ENCODE data around the gene RNF220.

RNF220 gene

DNA sequence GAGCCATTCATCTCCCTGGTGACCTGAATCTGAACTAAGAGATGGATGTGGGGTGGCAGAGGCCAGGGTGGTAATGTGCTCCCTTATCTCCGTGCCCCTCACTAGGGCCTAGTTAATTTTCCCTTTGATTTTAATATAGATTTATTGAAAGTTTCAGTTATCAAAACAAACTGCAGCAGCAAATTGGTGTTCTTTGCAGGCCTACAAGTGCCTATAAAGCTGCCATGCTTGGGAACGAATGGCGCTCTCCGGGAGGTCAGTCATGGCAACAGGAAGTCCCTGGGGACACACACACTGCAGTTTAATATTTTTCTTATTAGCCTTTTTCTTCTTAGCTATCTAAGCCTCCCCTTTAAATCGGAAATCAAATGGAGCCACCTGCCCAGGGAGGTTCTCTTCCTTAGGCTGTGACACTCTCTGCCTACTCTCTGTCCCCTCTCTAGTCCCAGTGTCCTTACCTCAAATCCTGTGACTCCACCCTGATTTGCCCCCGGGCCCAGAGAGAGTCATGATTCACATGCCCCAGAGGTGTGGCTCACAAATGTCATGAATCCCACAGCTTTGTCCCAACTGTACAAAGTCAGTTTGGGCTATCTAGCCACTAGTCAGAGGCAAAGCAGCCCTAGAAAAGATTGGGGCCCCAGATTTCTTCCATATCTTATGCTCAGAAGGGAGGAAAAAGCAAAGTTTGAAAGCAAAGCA is 45.7 kb upstream of the RNF220 start:
- ATAC-seq, result no peak
- TF ChIP-seq ARNTL (CRISPR knock-in tag; IDR thresholded peaks at IDR 0.05; ENCODE audit: borderline replicate concordance, low read depth) (no peak), POU6F1 (CRISPR knock-in tag; IDR thresholded peaks at IDR 0.05; ENCODE audit: borderline replicate concordance, low read depth) (no peak), TCF4 (CRISPR knock-in tag; IDR thresholded peaks at IDR 0.05; ENCODE audit: borderline replicate concordance) (no peak), PATZ1 (CRISPR knock-in tag; IDR thresholded peaks at IDR 0.05; ENCODE audit: borderline replicate concordance) (no peak), SNAI2 (CRISPR knock-in tag; IDR thresholded peaks at IDR 0.05) (no peak), ZFP3 (CRISPR knock-in tag; IDR thresholded peaks at IDR 0.05) (no peak), TSHZ2 (CRISPR knock-in tag; IDR thresholded peaks at IDR 0.05) (no peak), ZNF8 (CRISPR knock-in tag; IDR thresholded peaks at IDR 0.05) (no peak), CSRNP3 (CRISPR knock-in tag; IDR thresholded peaks at IDR 0.05) (no peak)

DNA sequence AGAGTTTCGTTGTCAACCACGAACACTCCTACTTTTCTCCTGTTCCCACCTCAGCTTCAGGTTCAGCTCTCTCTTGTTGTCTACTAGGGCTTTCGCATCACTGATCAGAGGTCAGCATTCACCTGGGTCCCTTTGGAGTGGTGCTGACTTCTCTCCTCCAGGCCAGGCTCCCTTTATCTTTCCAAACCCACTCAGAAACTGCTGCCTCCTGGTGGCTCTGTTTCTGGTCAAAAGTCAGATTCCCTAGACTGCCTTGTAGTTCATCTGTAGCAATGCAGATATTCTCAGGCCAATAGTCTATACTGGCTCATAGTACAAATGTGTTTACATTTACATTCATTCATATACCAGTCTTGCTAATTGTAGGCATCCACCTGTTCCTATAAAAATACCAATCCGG is 43.6 kb upstream of the RNF220 start:
- ATAC-seq, result peak; percentile 61
- TF ChIP-seq ISL1 (CRISPR knock-in tag; IDR thresholded peaks at IDR 0.05), result no peak
- TF ChIP-seq PATZ1 (CRISPR knock-in tag; IDR thresholded peaks at IDR 0.05; ENCODE audit: borderline replicate concordance), result no peak
- no peak for TF ChIP-seq SNAI2 (CRISPR knock-in tag; IDR thresholded peaks at IDR 0.05)
- TF ChIP-seq ZC3H10 (CRISPR knock-in tag; IDR thresholded peaks at IDR 0.05), result no peak
- no peak for TF ChIP-seq ZFP3 (CRISPR knock-in tag; IDR thresholded peaks at IDR 0.05)
- no peak for TF ChIP-seq ZNF8 (CRISPR knock-in tag; IDR thresholded peaks at IDR 0.05)
- no peak for TF ChIP-seq OSR1 (CRISPR knock-in tag; IDR thresholded peaks at IDR 0.05)
- no peak for TF ChIP-seq RARB (CRISPR knock-in tag; IDR thresholded peaks at IDR 0.05)
- TF ChIP-seq ZNF565 (CRISPR knock-in tag; conservative IDR thresholded peaks at IDR 0.05; ENCODE audit: low read depth), result no peak
- no peak for TF ChIP-seq GLIS3 (CRISPR knock-in tag; IDR thresholded peaks at IDR 0.05)
- no peak for TF ChIP-seq ESRRG (CRISPR knock-in tag; IDR thresholded peaks at IDR 0.05)
- no peak for TF ChIP-seq ZFP30 (CRISPR knock-in tag; IDR thresholded peaks at IDR 0.05)
- TF ChIP-seq POU6F1 (CRISPR knock-in tag; IDR thresholded peaks at IDR 0.05; ENCODE audit: borderline replicate concordance, low read depth), result no peak
- no peak for TF ChIP-seq CSRNP3 (CRISPR knock-in tag; IDR thresholded peaks at IDR 0.05)
- no peak for TF ChIP-seq ZNF70 (CRISPR knock-in tag; IDR thresholded peaks at IDR 0.05)
- TF ChIP-seq, protein P1, sequence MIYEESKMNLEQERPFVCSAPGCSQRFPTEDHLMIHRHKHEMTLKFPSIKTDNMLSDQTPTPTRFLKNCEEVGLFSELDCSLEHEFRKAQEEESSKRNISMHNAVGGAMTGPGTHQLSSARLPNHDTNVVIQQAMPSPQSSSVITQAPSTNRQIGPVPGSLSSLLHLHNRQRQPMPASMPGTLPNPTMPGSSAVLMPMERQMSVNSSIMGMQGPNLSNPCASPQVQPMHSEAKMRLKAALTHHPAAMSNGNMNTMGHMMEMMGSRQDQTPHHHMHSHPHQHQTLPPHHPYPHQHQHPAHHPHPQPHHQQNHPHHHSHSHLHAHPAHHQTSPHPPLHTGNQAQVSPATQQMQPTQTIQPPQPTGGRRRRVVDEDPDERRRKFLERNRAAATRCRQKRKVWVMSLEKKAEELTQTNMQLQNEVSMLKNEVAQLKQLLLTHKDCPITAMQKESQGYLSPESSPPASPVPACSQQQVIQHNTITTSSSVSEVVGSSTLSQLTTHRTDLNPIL (CRISPR knock-in tag; IDR thresholded peaks at IDR 0.05; ENCODE audit: low read depth), result no peak
- TF ChIP-seq PPARA (CRISPR knock-in tag; IDR thresholded peaks at IDR 0.05; ENCODE audit: borderline replicate concordance), result no peak
- no peak for TF ChIP-seq TSHZ2 (CRISPR knock-in tag; IDR thresholded peaks at IDR 0.05)

Data from SK-N-SH treated with all-trans-retinoic acid at 6 μM for 48 hours (cell line).